GM19372 (cell line): ENCODE results near the gene CEP250.

Experiments used
- ATAC-seq: cut with Tn5 transposase; IDR thresholded peaks from one replicate; pipeline ENCODE4 v1.9.1; 2021; ENCODE audit warnings: mild to moderate bottlenecking, low read depth, moderate library complexity; ENCODE audit not compliant: unreplicated experiment

The CEP250 gene

DNA sequence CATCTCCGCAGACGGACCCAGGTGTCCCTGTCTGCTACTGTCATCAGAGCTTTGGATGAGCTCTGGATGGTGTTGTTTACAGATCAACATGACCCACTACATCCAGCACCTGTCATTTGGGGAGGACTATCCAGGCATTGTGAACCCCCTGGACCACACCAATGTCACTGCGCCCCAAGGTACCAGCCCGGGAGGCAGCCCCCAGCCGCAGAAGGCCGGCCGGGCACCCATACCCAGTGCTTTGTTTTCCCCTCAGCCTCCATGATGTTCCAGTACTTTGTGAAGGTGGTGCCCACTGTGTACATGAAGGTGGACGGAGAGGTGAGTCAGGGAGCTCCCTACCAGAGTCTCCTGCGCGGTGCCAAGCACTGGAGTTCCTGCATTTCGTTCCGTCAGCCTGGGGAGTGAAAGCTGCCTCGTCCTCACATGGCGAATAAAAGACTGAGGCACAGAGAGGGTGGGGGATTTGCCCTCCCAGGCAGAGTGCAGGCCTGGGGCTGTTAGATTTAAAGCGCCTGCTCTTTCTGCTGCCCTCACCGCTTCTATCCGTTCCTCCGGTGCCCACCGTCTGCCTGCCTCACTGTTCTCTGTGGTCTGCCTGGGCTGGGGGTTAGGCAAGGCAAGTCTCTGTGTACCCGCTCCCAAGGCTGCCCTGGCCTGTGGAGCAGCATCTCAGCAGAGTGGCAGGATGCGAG, 100.7 kb downstream of the CEP250 start:
- no peak for ATAC-seq

DNA sequence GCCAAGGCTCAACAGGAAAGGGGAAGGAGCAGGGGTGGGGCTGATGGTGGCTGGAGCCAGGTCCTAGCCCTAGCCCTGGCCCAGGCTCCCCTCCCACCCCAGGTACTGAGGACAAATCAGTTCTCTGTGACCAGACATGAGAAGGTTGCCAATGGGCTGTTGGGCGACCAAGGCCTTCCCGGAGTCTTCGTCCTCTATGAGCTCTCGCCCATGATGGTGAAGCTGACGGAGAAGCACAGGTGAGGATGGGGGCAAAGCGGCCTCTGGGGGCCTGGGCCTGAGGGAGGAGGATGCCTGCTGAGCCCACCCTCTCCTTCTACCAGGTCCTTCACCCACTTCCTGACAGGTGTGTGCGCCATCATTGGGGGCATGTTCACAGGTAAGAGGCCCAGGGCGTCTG, 101.5 kb downstream of the CEP250 start:
- ATAC-seq, result no peak

DNA sequence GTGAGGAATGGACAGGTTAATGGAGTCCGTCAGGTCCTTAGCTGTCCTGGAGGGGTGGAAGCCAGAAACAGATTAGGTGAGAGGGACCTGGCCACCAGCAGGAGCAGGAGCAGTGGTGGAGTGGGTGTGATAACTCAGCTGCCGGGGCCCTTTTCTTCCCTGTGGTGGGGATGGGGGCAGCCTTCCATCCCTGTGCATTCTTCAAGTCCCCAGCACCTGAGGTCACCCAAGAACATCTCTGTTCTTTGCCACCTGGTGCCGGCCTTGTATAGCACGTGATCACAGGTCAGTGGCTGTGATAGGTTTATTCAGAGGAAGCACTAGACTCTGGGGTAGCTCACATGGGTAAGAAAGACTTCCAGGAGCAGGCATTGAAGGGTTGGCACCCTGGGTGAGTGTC, 103.1 kb downstream of the CEP250 start:
- ATAC-seq, result no peak

DNA sequence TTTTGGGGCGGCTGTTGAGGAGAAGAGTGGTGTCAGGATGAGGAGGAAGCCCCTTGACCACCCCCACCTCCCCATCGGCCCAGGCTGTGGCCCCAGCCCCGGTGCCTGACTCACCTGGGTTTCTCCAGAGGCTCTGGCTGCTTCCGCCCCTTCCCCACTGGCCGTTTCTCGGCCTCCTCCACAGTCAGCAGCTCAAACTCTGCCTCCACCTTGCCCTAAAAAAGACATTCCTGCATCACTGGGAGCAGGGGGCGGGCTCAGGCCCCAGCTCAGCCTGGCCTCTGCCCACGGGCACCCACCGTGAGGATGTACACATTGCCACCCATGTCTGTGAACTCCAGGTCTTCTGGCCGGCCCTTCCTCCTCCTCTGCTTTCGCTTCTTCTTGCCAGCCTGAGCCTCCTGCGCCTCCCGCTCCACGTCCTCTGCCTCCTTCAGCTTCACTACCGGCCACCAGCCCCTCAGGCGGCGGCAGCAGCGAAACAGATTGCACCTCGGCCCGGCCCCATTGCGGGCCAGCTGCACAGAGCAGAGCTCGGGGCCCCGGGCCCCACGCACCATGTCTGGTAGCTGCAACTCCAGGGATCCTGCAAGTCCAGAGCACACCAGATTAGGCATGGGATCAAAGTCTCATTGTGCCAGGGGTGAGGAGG, 103.8 kb downstream of the CEP250 start:
- ATAC-seq, result no peak

DNA sequence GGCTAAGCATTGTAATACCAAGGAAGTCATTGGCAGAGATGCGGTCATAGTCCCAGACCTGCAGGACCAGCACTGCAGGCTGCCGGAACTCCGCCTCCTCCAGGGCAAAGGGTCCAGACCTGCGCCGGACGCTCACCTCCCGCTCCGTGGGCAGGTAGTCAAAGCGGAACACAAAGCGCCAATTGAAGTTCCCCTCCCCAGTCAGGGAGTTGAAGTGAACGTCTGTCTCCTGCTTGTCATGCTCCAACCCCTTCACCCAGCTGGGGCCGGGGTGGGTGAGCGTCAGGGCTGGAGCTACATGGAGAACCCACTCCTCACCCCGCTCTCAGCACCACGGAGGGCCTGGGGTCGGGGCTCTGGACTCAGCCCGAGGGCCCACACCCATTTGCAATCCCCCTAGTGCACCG, 104.7 kb downstream of the CEP250 start:
- ATAC-seq, result no peak

DNA sequence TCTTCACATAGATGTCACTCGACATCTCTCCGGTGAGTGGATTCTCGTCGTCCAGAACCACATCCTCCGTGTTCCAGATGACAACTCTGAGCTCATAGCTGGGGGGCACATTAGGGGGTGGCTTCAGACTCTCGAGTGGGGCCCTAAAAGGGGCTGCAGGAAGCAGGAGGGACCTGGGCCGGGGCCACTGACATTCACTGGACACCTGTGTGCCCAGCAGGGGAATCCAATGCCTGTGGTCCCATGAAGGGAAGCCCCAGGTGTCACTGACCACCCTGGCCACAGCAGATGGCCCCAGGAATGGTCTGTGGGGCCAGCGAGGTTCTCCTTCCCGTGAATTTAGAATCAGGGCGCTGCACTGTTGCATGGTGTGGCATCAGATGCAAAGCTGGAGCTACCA, 105.1 kb downstream of the CEP250 start:
- no peak for ATAC-seq

DNA sequence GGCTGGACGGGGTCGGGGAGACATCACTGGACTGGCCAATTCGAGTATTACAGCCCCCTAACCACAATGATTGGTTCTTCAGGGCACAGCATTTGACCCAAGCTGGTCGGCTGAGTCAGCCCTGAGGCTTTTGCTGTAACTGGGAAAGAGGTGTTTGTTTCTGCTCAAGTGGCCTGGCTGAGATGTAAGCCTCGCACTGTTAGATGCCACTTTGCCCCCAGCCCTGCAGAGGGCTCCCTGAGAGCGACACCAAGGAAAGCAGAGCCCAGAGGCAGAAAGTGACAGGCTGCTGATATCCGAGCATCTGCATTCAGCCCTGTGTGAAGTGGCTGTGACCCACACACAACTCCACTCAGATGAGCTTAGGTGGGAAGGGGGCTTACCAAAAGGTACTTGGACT, 105.9 kb downstream of the CEP250 start:
- ATAC-seq, result no peak

DNA sequence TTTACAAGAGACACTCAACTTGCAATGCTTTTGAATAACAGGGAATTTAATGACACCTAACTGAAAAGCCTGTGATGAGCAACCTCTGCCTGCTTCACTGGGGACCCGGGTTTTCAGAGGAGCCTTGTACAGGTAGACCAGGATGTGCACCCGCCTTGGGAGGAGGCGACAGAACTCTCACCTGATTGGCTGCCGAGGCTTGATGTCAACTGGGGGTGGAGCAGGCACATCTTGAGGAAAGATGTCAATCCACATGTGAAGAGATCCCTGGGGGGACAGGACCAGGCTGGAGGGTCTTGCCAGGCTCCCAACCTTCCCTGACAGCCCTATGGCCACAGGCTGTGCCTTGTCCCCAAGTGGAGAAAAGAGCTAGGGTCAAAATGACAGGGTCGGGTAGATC, 106.3 kb downstream of the CEP250 start:
- no peak for ATAC-seq

DNA sequence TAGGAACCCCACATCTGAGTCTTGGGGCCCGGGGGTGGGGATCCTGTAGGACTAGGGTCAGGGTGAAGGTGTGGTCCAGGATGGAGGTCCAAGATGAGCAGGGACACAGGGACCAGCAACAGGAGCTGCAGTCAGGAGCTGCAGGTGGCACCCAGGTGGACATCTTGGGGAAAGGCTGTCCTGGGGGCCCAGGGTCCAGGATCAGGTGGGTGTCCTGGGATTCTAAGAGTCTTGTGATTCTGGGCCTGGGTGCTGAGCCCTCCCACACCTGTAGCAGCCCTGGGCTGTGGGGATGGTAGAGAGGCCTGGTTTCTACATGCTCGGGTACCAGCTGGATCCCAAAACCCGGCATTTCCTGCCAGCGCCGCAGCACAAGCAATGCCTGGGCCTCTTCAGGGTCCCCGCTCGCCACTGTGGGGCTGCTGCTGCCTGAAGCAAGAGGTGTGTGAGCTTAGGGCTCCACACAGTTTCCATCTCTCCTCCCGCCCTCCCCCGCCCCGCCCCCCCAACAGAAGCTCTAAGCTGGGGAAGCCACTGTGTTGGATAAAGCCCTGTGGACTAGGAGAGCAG, 107.2 kb downstream of the CEP250 start:
- ATAC-seq, result no peak

DNA sequence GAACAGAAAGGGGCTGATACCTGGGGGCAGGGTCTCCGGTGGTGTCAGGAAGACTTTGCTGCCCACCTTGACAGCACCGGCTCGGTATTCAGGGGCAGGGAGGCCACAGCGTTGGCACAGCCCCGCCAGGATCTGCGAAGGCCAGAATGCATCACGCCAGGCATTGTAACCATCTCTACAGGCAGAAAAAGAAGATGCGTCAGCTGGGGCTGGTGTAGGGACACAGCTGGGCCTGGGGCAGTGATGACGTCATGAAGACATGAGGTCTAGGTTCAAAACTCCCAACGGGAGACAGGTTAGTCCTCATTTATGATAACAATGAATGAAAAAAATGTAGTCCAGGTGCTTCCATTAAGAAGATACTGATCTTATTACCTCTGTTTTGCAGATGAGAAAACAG, 108.4 kb downstream of the CEP250 start:
- ATAC-seq, result no peak

DNA sequence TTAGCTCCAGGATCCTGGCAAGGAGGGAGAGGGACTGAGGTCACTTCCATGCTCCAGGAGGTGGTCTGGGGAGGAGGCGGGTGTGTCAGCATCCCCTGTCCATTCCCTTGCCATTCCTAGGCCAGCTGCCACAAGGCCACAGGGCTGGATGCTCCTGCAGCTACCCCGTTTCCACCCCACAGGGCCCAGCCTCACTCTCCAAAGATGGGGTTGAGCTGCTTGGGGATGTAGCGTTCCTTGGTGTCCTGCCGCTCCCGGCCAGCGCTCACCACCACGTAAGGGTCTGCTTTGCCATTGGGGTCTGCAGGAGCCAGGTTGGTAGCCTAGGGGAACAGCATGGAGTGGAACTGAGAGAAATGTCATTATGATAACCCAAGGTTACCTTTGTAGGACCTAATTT, 109.5 kb downstream of the CEP250 start:
- no peak for ATAC-seq

DNA sequence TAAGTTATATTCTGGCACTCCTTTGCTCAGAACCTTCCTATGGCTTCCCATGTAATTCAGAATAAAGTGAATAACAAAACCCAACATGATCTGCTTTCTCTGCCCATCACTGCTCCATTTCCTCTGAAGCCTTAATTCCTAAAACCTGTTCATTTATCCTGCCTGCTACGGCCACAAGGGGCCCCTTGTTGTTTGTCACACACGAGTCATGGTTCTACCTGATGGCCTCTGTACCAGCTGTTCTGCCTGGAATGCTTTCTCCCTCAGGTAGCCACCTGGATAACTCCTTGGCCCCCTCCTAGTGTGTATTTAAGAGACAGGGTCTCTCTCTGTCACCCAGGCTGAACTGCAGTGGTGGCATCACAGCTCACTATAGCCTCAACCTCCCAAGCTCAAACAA, 113.2 kb downstream of the CEP250 start:
- no peak for ATAC-seq
